Endothelial cell (in vitro differentiated cells): Measurements from ENCODE around the gene C20orf144. TPM values are rescaled to one million over a fixed set of nuclear protein-coding genes. Genes with fewer than 3 reads are reported as not detected.

ENCODE experiments used
- DNase-seq: peaks from one replicate; pipeline ENCODE4 v3.0.0; 2021; ENCODE audit warnings: low spot score
- H3K27ac Mint-ChIP-seq: one replicate; pipeline ENCODE4 v1.8.0; 2021; ENCODE audit warnings: mixed read lengths, inconsistent platforms; ENCODE audit not compliant: unreplicated experiment
- H3K27me3 Mint-ChIP-seq: one replicate; pipeline ENCODE4 v1.8.0; 2021; ENCODE audit warnings: mild to moderate bottlenecking, moderate library complexity, mixed read lengths, inconsistent platforms; ENCODE audit not compliant: unreplicated experiment
- H3K36me3 Mint-ChIP-seq: one replicate; pipeline ENCODE4 v1.8.0; 2021; ENCODE audit warnings: mild to moderate bottlenecking, low read depth, mixed read lengths, inconsistent platforms; ENCODE audit not compliant: unreplicated experiment
- H3K4me1 Mint-ChIP-seq: one replicate; pipeline ENCODE4 v1.8.0; 2021; ENCODE audit warnings: mild to moderate bottlenecking, mixed read lengths, inconsistent platforms; ENCODE audit not compliant: unreplicated experiment
- H3K4me3 Mint-ChIP-seq: one replicate; pipeline ENCODE4 v1.8.0; 2021; ENCODE audit warnings: mild to moderate bottlenecking, mixed read lengths, inconsistent platforms; ENCODE audit not compliant: unreplicated experiment
- H3K9me3 Mint-ChIP-seq: one replicate; pipeline ENCODE4 v1.8.0; 2021; ENCODE audit warnings: mixed read lengths, inconsistent platforms; ENCODE audit not compliant: unreplicated experiment
- total RNA-seq: library from RNA; stranded (reverse); fragmentation: NEBNext Ultra II Directional; extraction: Animal tissue kit (Norgen Biotek cat#: 25700); gene quantifications from one replicate; pipeline ENCODE4 v1.2.1, GENCODE V29; 2021; ENCODE audit not compliant: unreplicated experiment
- TF ChIP-seq, protein P1 (sequence below): fragments of 200-600 bp; sonication (generic); IDR thresholded peaks from one replicate; pipeline ENCODE4 v1.5.0; 2021; ENCODE audit warnings: antibody characterized with exemption; ENCODE audit not compliant: unreplicated experiment

C20orf144 gene
- total RNA-seq, 1 donor from 2014 or later, result not detected

DNA sequence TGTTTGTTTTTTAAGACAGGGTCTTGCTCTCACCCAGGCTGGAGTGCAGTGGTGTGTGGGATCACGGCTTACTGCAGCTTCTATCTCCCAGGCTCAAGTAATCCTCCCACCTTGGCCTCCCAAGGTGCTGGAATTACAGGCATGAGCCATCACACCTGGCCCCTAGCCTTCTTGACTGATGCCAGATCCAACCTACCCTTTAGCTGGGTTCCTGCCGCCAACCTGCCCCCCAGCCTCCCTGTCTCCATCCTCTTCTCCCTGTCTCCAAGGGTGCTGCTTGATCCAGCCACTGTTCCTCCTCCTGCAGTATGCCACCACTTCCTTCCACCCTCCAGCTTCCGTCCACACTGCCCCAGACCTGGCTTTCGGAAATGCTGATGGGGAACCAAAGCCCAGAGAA is 3.2 kb upstream of the C20orf144 start:
- no peak for DNase-seq
- H3K36me3 Mint-ChIP-seq, result no peaks in the 10 kb centered on the region
- peaks cover 16% of the 10 kb centered on the region for H3K27me3 Mint-ChIP-seq
- no peak overlapping the region for H3K27ac Mint-ChIP-seq
- peaks cover 7% of the 10 kb centered on the region for H3K4me1 Mint-ChIP-seq
- H3K9me3 Mint-ChIP-seq, result no peaks in the 10 kb centered on the region
- TF ChIP-seq, protein P1, sequence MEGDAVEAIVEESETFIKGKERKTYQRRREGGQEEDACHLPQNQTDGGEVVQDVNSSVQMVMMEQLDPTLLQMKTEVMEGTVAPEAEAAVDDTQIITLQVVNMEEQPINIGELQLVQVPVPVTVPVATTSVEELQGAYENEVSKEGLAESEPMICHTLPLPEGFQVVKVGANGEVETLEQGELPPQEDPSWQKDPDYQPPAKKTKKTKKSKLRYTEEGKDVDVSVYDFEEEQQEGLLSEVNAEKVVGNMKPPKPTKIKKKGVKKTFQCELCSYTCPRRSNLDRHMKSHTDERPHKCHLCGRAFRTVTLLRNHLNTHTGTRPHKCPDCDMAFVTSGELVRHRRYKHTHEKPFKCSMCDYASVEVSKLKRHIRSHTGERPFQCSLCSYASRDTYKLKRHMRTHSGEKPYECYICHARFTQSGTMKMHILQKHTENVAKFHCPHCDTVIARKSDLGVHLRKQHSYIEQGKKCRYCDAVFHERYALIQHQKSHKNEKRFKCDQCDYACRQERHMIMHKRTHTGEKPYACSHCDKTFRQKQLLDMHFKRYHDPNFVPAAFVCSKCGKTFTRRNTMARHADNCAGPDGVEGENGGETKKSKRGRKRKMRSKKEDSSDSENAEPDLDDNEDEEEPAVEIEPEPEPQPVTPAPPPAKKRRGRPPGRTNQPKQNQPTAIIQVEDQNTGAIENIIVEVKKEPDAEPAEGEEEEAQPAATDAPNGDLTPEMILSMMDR, result no peak
- H3K4me3 Mint-ChIP-seq, result peak overlapping the region; percentile 39

DNA sequence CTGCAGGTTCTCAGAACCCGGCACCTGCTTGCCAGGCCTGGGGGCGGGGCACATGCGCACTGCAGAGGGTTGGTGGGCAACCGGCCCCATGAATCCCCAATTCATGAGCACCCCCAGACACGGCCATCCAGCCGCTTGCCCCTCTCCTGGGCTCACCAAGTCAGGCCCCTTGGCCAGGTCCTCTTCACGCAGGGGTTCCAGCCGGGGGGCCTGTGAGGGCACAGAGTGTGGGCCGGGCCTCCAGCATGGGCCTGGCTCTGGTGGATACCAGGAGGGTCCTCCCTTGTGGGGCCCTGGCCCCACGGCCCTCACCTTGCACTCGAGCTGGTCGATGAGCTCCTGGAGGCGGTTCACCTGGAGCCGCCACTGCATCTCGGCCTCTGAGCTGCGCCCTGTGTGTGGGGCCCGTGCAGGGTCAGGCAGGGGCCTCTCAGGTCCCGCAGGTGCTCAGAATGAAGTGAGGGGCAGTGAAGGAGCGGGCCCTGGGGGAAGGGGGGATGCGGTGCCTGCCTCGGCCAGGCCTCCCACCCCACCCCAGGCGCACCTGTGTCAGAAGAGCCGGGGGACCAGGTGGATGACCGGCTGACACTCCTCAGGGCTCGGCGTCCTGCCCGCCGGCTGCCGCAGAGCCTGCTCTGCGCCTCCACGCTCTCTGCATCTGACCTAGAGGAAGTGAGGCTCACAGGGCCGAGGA is 2.6 kb upstream of the C20orf144 start:
- no peak for DNase-seq
- no peak overlapping the region for H3K4me3 Mint-ChIP-seq
- no peak overlapping the region for H3K27ac Mint-ChIP-seq

DNA sequence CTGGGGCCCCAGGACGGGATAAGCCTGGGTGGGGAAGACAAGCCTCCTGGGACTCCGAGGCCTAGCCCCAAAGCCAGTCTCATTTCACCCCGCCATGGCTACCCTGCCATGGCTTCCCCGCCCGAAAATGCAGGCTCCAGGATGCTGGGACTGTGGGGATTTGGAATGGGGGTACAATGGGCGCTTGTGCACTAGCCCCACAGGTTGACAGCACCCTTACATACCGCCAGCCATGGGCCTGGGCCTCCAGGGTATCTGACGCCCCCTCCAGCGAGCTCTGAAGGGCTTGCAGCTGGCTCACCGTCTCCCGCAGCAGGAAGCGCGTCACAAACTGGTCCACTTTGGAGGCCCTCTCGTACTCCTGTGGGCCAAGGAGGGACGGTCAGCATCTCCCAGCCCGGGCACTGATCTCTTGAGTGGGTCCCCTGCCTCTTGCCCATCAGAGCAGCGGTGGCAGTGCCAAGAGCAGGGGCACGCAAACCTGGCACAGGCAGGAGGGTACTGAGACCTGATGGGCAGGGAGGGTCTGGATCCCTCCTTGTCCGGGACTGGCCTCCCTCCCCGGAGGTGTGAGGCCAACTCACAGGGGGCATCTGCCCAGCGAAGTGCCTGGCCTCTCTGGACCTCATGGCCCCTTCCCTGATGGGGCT is 2.0 kb upstream of the C20orf144 start:
- Mint-ChIP-seq H3K27me3 (peaks cover 24% of the 10 kb centered on the region), H3K9me3 (no peaks in the 10 kb centered on the region), H3K36me3 (no peaks in the 10 kb centered on the region), H3K27ac (no peak overlapping the region), H3K4me3 (no peak overlapping the region), H3K4me1 (peaks cover 12% of the 10 kb centered on the region)
- no peak for DNase-seq
- TF ChIP-seq, protein P1, result no peak

More for the DNA sequence above, 2.6 kb upstream of the C20orf144 start:
- Mint-ChIP-seq H3K27me3 (peaks cover 19% of the 10 kb centered on the region), H3K36me3 (no peaks in the 10 kb centered on the region), H3K4me1 (peaks cover 9% of the 10 kb centered on the region), H3K9me3 (no peaks in the 10 kb centered on the region)
- TF ChIP-seq, protein P1, result no peak

DNA sequence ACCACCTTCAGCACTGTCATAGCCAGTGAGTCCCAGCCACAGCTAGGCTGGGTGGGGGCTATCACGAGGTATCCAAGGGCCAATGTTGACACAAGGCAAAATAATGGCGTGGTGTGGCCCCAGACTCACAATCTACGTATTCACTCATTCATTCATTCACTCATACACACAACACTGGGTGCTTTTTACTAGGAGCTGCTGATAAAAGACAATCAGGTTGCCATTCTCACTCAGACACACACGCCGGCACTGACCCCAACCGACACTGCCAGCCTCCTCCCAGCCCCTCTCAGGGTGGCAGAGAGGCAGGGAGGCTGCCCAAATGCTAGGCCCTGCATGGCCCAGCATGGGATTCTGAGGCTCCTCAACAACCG is 1.5 kb upstream of the C20orf144 start:
- H3K27me3 Mint-ChIP-seq, result peaks cover 27% of the 10 kb centered on the region
- no peaks in the 10 kb centered on the region for H3K36me3 Mint-ChIP-seq
- H3K4me1 Mint-ChIP-seq, result peaks cover 12% of the 10 kb centered on the region
- H3K27ac Mint-ChIP-seq, result no peak overlapping the region
- H3K4me3 Mint-ChIP-seq, result no peak overlapping the region
- TF ChIP-seq, protein P1, result no peak
- no peak for DNase-seq
- no peaks in the 10 kb centered on the region for H3K9me3 Mint-ChIP-seq
